Spleen (tissue), 7 donors: ENCODE results near the gene DOCK6.

ENCODE experiments used
- CTCF ChIP-seq, 11 experiments: fragments of 200-600 bp in 7 of 11; fragments of 450-650 bp in 4 of 11; sonication (generic) in 4 of 11; IDR thresholded peaks in 8 of 11; conservative IDR thresholded peaks in 3 of 11; 1 replicate in 7 of 11; 2 replicates in 4 of 11; pipeline versions ENCODE4 v1.4.0 to v1.8.0; 2016 to 2021; ENCODE audit warnings: antibody characterized with exemption in 11 of 11, inconsistent platforms in 4 of 11, mild to moderate bottlenecking in 1 of 11
- POLR2A ChIP-seq, 3 donors: fragments of 450-650 bp; IDR thresholded peaks; one replicate each; pipeline ENCODE4 v1.5.1; 2017; ENCODE audit warnings: antibody characterized with exemption in 3 of 3, mild to moderate bottlenecking in 1 of 3
- donor health status: DM: no; HTN: no; CAD: no; lungs with moderate emphysema.
- donor health status: DM: no; HTN: no; CAD: no.
- donor health status: DM: no; HTN: no; CAD: no.

- no peak for TF ChIP-seq CTCF (IDR thresholded peaks at IDR 0.05 in 8 of 11, conservative IDR thresholded peaks at IDR 0.05 in 3 of 11)
- no peak for TF ChIP-seq POLR2A (IDR thresholded peaks at IDR 0.05)
Measured at GRCh38 chr19:11268783-11269267, 6.5 kb upstream of the DOCK6 start.
